IMR-90 (cell line): ENCODE measurements around the gene MAPKAPK2. TPM values are rescaled to one million over a fixed set of nuclear protein-coding genes. Genes with fewer than 3 reads are reported as not detected.

Experiments
- ATAC-seq: fragments of 200-7000 bp; cut with Tn5 transposase; 2 replicates; pipeline ENCODE4 v1.9.1; 2020; ENCODE audit warnings: low read depth, mild to moderate bottlenecking, moderate library complexity
- BruUV-seq: library from RNA; stranded (reverse); fragments of 400-500 nt; replicated peaks from 2 replicates; lab custom pipeline; 2021; lab: Mats Ljungman, UMichigan
- CTCF ChIA-PET: fragments of 300-600 bp; formaldehyde crosslinking; extraction: SDS; loops from one replicate; lab custom pipeline; 2021; ENCODE audit warnings: antibody characterized with exemption; lab: Yijun Ruan, JAX
- POLR2A ChIA-PET: fragments of 300-600 bp; sonication (Branson Sonifier 250); formaldehyde crosslinking; loops from one replicate; lab custom pipeline; 2022; ENCODE audit warnings: antibody characterized with exemption; ENCODE audit not compliant: unreplicated experiment; lab: Charles Lee
- DNase-seq: peaks from one replicate; pipeline ENCODE4 v3.0.0; 2013
- H2AFZ ChIP-seq: replicated peaks from 2 replicates; pipeline ENCODE3; 2013; ENCODE audit warnings: low read length, mild to moderate bottlenecking; ENCODE audit not compliant: poor library complexity
- H2AK5ac ChIP-seq: 2 replicates; pipeline ENCODE4 v1.6.1; 2013; ENCODE audit warnings: low read depth, low read length, inconsistent platforms
- H2AK9ac ChIP-seq: replicated peaks from 2 replicates; pipeline ENCODE3; 2013; ENCODE audit warnings: mild to moderate bottlenecking, low read depth, low read length, moderate library complexity; ENCODE audit not compliant: poor library complexity
- H2BK120ac ChIP-seq: 2 replicates; pipeline ENCODE4 v1.6.1; 2013; ENCODE audit warnings: low read depth, low read length, inconsistent platforms
- H2BK15ac ChIP-seq: 3 replicates; pipeline ENCODE4 v1.6.1; 2013; ENCODE audit warnings: low read depth, low read length, inconsistent platforms
- H2BK20ac ChIP-seq: 2 replicates; pipeline ENCODE4 v1.6.1; 2013; ENCODE audit warnings: low read depth, mild to moderate bottlenecking, inconsistent platforms, low read length, moderate library complexity
- H2BK5ac ChIP-seq: 2 replicates; pipeline ENCODE4 v1.6.1; 2013; ENCODE audit warnings: mild to moderate bottlenecking, low read depth, low read length, inconsistent platforms; ENCODE audit not compliant: poor library complexity, severe bottlenecking
- H3K14ac ChIP-seq: replicated peaks from 2 replicates; pipeline ENCODE4 v1.6.1; 2013; ENCODE audit warnings: low read depth, low read length, inconsistent platforms
- H3K18ac ChIP-seq: 2 replicates; pipeline ENCODE4 v1.6.1; 2013; ENCODE audit warnings: low read depth, low read length, control low read depth
- H3K23ac ChIP-seq: 2 replicates; pipeline ENCODE4 v1.6.1; 2013; ENCODE audit warnings: low read depth, low read length, inconsistent platforms
- H3K27ac ChIP-seq: 2 replicates; pipeline ENCODE4 v1.5.1; 2013; ENCODE audit warnings: mild to moderate bottlenecking, control low read depth, low read length; ENCODE audit not compliant: insufficient read depth
- H3K27me3 ChIP-seq: 2 replicates; pipeline ENCODE4 v1.6.1; 2013; ENCODE audit warnings: low read length; ENCODE audit not compliant: control insufficient read depth, insufficient read depth
- H3K36me3 ChIP-seq: 2 replicates; pipeline ENCODE4 v1.6.1; 2013; ENCODE audit warnings: low read length, mixed read lengths; ENCODE audit not compliant: control insufficient read depth, insufficient read depth
- H3K4ac ChIP-seq: 2 replicates; pipeline ENCODE4 v1.6.1; 2013; ENCODE audit warnings: low read depth, low read length, inconsistent platforms
- H3K4me1 ChIP-seq: 2 replicates; pipeline ENCODE4 v1.6.1; 2013; ENCODE audit warnings: low read length, mixed read lengths; ENCODE audit not compliant: control insufficient read depth, insufficient read depth
- H3K4me2 ChIP-seq: 2 replicates; pipeline ENCODE4 v1.6.1; 2013; ENCODE audit warnings: low read depth, mild to moderate bottlenecking, control low read depth, low read length, moderate library complexity
- H3K4me3 ChIP-seq: 2 replicates; pipeline ENCODE4 v1.5.1; 2013; ENCODE audit warnings: low read depth, mild to moderate bottlenecking, control low read depth, low read length, moderate library complexity; ENCODE audit not compliant: insufficient read depth
- H3K56ac ChIP-seq: 2 replicates; pipeline ENCODE4 v1.6.1; 2013; ENCODE audit warnings: low read length, inconsistent platforms; ENCODE audit not compliant: insufficient read depth; ENCODE audit errors: extremely low read depth
- H3K79me1 ChIP-seq, 2 experiments: 2 replicates each; pipeline ENCODE4 v1.6.1; 2013; ENCODE audit warnings: low read length in 2 of 2, inconsistent platforms in 1 of 2, low read depth in 1 of 2
- H3K9ac ChIP-seq: 2 replicates; pipeline ENCODE4 v1.6.1; 2013; ENCODE audit warnings: low read depth, low read length, control low read depth
- H3K9me1 ChIP-seq: 2 replicates; pipeline ENCODE4 v1.6.1; 2013; ENCODE audit warnings: low read length, inconsistent platforms; ENCODE audit not compliant: insufficient read depth
- H3K9me3 ChIP-seq: 2 replicates; pipeline ENCODE4 v1.6.1; 2013; ENCODE audit warnings: low read length; ENCODE audit not compliant: control insufficient read depth, insufficient read depth
- H4K20me1 ChIP-seq: 2 replicates; pipeline ENCODE4 v1.6.1; 2013; ENCODE audit warnings: low read length, inconsistent platforms; ENCODE audit not compliant: insufficient read depth
- H4K5ac ChIP-seq: 2 replicates; pipeline ENCODE4 v1.6.1; 2013; ENCODE audit warnings: mild to moderate bottlenecking, low read depth, low read length, control low read depth
- H4K8ac ChIP-seq, 2 experiments: 2 replicates each; pipeline ENCODE4 v1.6.1; 2013; ENCODE audit warnings: low read depth in 2 of 2, low read length in 2 of 2, control low read depth in 1 of 2, inconsistent platforms in 1 of 2
- H4K91ac ChIP-seq: 2 replicates; pipeline ENCODE4 v1.6.1; 2013; ENCODE audit warnings: low read depth, low read length, inconsistent platforms; ENCODE audit not compliant: insufficient read depth
- BHLHE40 ChIP-seq: fragments of 150-350 bp; IDR thresholded peaks from 2 replicates; pipeline ENCODE4 v1.6.1; 2016; ENCODE audit warnings: mild to moderate bottlenecking, low read depth, low read length
- CEBPB ChIP-seq: IDR thresholded peaks from 2 replicates; pipeline ENCODE4 v1.6.1; 2012; ENCODE audit warnings: low read depth, low read length, improper control_type of control experiment
- CHD1 ChIP-seq: IDR thresholded peaks from 2 replicates; pipeline ENCODE4 v1.6.1; 2012; ENCODE audit warnings: low read depth, low read length, improper control_type of control experiment
- FOS ChIP-seq: fragments of 150-350 bp; IDR thresholded peaks from 2 replicates; pipeline ENCODE4 v1.6.1; 2016; ENCODE audit warnings: low read depth, low read length
- MAFK ChIP-seq: IDR thresholded peaks from 2 replicates; pipeline ENCODE4 v1.6.1; 2012; ENCODE audit warnings: low read depth, low read length, improper control_type of control experiment
- MAZ ChIP-seq: IDR thresholded peaks from 2 replicates; pipeline ENCODE4 v1.6.1; 2012; ENCODE audit warnings: low read depth, mild to moderate bottlenecking, low read length, improper control_type of control experiment, moderate library complexity, borderline replicate concordance
- NFE2L2 ChIP-seq: fragments of 150-350 bp; IDR thresholded peaks from 2 replicates; pipeline ENCODE4 v1.6.1; 2016; ENCODE audit warnings: low read depth, mild to moderate bottlenecking, low read length
- POLR2A ChIP-seq: IDR thresholded peaks from 2 replicates; pipeline ENCODE4 v1.6.1; 2012; ENCODE audit warnings: mild to moderate bottlenecking, low read depth, low read length
- RCOR1 ChIP-seq: IDR thresholded peaks from 2 replicates; pipeline ENCODE4 v1.6.1; 2012; ENCODE audit warnings: mild to moderate bottlenecking, low read length, improper control_type of control experiment; ENCODE audit not compliant: insufficient replicate concordance
- RFX5 ChIP-seq: IDR thresholded peaks from 2 replicates; pipeline ENCODE4 v1.8.0; 2012; ENCODE audit warnings: low read depth, mild to moderate bottlenecking, low read length, moderate library complexity
- SMC3 ChIP-seq: fragments of 150-350 bp; IDR thresholded peaks from 2 replicates; pipeline ENCODE4 v1.6.1; 2016; ENCODE audit warnings: low read depth, mild to moderate bottlenecking, antibody characterized with exemption, low read length, moderate library complexity
- whole genome bisulfite sequencing, 2 experiments: methylation state at CpG; one replicate each; pipeline versions ENCODE4 v1.1.5 to v1.1.7; 2013; ENCODE audit warnings: missing lambda C conversion rate in 2 of 2; ENCODE audit not compliant: insufficient read length in 1 of 2; ENCODE audit errors: extremely low coverage in 2 of 2; 5-methylcytosine and 5-hydroxymethylcytosine counted together
- dilution Hi-C: fragments of 300-500 bp; cut with HindIII; formaldehyde crosslinking; loops from one replicate; pipeline ENCODE4 v1.14.3; 2018; ENCODE audit warnings: low sequenced_read_pairs; ENCODE audit not compliant: unreplicated experiment
- in situ Hi-C: fragments of 300-500 bp; cut with MboI; formaldehyde crosslinking; loops from 3 replicates; pipeline ENCODE4 v1.14.3; 2019; ENCODE audit warnings: low sequenced_read_pairs, inconsistent platforms, mixed read lengths
- intact Hi-C: fragments of 100-400 bp; cut with micrococcal nuclease; formaldehyde crosslinking; loops from 2 replicates; pipeline ENCODE4 v1.10.0; 2022
- polyA plus RNA-seq, 3 experiments: library from polyadenylated mRNA; depleted of rRNA; stranded (reverse); fragments of >200 nt; gene quantifications; 2 replicates each; pipeline ENCODE4 v1.2.3, GENCODE V29; 2012; ENCODE audit warnings: low replicate concordance in 1 of 3
- total RNA-seq: library from RNA; depleted of rRNA; stranded (reverse); fragments of >200 nt; gene quantifications from 2 replicates; pipeline ENCODE4 v1.2.3, GENCODE V29; 2012
- TF ChIP-seq, protein P1 (sequence below): conservative IDR thresholded peaks from 2 replicates; pipeline ENCODE4 v1.5.1; 2012; ENCODE audit warnings: mild to moderate bottlenecking, low read depth, low read length, improper control_type of control experiment
- TF ChIP-seq, protein P2 (sequence below): fragments of 150-350 bp; IDR thresholded peaks from 2 replicates; pipeline ENCODE4 v1.6.1; 2017; ENCODE audit warnings: mild to moderate bottlenecking, antibody characterized with exemption, low read length, low read depth
- TF ChIP-seq, protein P3 (sequence below): fragments of 150-350 bp; IDR thresholded peaks from 2 replicates; pipeline ENCODE4 v1.6.1; 2016; ENCODE audit warnings: low read depth, mild to moderate bottlenecking, low read length, moderate library complexity, borderline replicate concordance

The MAPKAPK2 gene
- total and polyA plus RNA-seq, 2 of the 4 experiments (the other 2 are of a cell fraction) = 56.5 to 66.4 TPM

DNA sequence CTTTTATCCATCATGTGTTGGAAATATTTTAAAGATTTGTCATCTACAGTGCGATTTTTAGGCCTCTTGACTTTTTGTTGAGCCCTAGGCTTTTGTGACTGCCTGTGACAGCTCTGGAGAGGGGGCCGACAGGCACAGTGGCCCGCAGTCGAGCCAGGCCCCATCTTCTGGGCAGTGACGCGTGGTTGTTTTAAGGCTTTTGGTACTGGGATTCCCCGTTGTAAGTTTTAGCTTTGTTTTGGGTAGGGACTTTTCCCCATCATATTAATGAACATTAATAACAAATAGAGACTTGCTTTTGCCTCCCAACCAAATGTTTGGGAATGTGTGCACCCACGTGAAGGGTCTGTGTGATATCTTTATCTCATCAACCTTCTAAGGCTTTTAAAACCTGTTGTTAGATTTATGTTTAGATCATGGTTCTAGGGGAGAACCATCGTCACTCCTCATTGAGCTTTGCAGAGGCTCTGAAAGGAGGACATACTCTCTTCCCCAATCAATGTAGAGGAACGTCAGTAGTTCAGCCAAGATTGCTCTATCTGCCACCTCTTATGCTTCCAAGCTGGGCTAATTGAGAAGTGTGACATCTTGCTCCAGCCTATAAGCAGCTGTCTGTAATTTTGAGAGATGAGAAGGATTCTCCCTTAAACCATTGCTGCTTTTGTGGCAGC is 34.6 kb downstream of the MAPKAPK2 start:
- no peak overlapping the region for H4K91ac ChIP-seq
- ATAC-seq = no peak

More for the DNA sequence above, 34.6 kb downstream of the MAPKAPK2 start:
- Histone ChIP-seq H4K8ac (no peak overlapping the region), H3K4ac (no peak overlapping the region), H3K9me3 (no peaks in the 10 kb centered on the region), H4K5ac (no peak overlapping the region), H3K23ac (no peak overlapping the region), H3K27ac (no peak overlapping the region), H3K36me3 (0 out of 2 replicates have a peak, but pooled peaks cover 1% of the 10 kb centered on the region), H4K20me1 (peaks cover 92% of the 10 kb centered on the region), H3K4me1 (peaks cover 32% of the 10 kb centered on the region), H2BK20ac (no peak overlapping the region), H3K4me2 (no peak overlapping the region), H2AK5ac (no peak overlapping the region), H2AK9ac (no peak overlapping the region), H3K18ac (no peak overlapping the region), H2BK120ac (no peak overlapping the region), H3K4me3 (no peak overlapping the region), H3K79me1 (peaks cover 28 to 81% of the 10 kb centered on the region in 2 experiments), H3K14ac (no peak overlapping the region), H3K9me1 (peaks cover 48% of the 10 kb centered on the region), H2BK5ac (no peak overlapping the region), H3K56ac (no peak overlapping the region), H3K9ac (no peak overlapping the region), H2AFZ (no peak overlapping the region), H3K27me3 (no peaks in the 10 kb centered on the region), H2BK15ac (no peak overlapping the region)
- BruUV-seq = no TSS peak
- dilution Hi-C loops = no loop called here
- in situ Hi-C loops = no loop called here
- intact Hi-C loops = no loop called here
- TF ChIP-seq CEBPB = no peak
- no peak for TF ChIP-seq RFX5
- TF ChIP-seq, protein P1, sequence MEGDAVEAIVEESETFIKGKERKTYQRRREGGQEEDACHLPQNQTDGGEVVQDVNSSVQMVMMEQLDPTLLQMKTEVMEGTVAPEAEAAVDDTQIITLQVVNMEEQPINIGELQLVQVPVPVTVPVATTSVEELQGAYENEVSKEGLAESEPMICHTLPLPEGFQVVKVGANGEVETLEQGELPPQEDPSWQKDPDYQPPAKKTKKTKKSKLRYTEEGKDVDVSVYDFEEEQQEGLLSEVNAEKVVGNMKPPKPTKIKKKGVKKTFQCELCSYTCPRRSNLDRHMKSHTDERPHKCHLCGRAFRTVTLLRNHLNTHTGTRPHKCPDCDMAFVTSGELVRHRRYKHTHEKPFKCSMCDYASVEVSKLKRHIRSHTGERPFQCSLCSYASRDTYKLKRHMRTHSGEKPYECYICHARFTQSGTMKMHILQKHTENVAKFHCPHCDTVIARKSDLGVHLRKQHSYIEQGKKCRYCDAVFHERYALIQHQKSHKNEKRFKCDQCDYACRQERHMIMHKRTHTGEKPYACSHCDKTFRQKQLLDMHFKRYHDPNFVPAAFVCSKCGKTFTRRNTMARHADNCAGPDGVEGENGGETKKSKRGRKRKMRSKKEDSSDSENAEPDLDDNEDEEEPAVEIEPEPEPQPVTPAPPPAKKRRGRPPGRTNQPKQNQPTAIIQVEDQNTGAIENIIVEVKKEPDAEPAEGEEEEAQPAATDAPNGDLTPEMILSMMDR = no peak
- TF ChIP-seq FOS = no peak
- no peak for TF ChIP-seq POLR2A
- no peak for TF ChIP-seq BHLHE40
- TF ChIP-seq RCOR1 = no peak
- TF ChIP-seq SMC3 = no peak
- TF ChIP-seq MAZ = no peak
- no peak for TF ChIP-seq MAFK
- TF ChIP-seq, protein P2, sequence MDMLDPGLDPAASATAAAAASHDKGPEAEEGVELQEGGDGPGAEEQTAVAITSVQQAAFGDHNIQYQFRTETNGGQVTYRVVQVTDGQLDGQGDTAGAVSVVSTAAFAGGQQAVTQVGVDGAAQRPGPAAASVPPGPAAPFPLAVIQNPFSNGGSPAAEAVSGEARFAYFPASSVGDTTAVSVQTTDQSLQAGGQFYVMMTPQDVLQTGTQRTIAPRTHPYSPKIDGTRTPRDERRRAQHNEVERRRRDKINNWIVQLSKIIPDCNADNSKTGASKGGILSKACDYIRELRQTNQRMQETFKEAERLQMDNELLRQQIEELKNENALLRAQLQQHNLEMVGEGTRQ = no peak
- TF ChIP-seq, protein P3, sequence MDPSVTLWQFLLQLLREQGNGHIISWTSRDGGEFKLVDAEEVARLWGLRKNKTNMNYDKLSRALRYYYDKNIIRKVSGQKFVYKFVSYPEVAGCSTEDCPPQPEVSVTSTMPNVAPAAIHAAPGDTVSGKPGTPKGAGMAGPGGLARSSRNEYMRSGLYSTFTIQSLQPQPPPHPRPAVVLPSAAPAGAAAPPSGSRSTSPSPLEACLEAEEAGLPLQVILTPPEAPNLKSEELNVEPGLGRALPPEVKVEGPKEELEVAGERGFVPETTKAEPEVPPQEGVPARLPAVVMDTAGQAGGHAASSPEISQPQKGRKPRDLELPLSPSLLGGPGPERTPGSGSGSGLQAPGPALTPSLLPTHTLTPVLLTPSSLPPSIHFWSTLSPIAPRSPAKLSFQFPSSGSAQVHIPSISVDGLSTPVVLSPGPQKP = no peak
- TF ChIP-seq CHD1 = no peak
- TF ChIP-seq NFE2L2 = no peak
- no peak for DNase-seq
- ChIA-PET POLR2A (no interaction called here), CTCF (interaction anchor here (0.6 to 1.0 kb wide), 2 partner anchors 9 to 90 kb away, joined by 3 to 4 read pairs; no protein-coding TSS in a partner anchor)
- WGBS, 2 experiments = no CpG with 5 or more reads among the region's 10 CpGs
